ENCODE data around the gene GRAMD1A. TPM values are rescaled to one million over a fixed set of nuclear protein-coding genes. Genes with fewer than 3 reads are reported as not detected.

Gene GRAMD1A
- polyA plus RNA-seq, 1 of the 3 experiments (the other 2 are of a cell fraction) = 81.9 TPM

- H3F3A ChIP-seq (replicated peaks; ENCODE audit: insufficient read depth) = no peaks in the 10 kb centered on the region
Observed at GRCh38 chr19:34989298-34989697, 10.8 kb upstream of the GRAMD1A start.

More at GRCh38 chr19:34989298-34989697, 10.8 kb upstream of the GRAMD1A start:
- no peaks in the 10 kb centered on the region for H4K20me1 ChIP-seq (ENCODE audit: insufficient read depth)
- 63% methylated on average over 6 of the region's 6 CpGs for WGBS (ENCODE audit: low lambda C conversion rate)
- TF ChIP-seq MEF2A (IDR thresholded peaks at IDR 0.05; ENCODE audit: borderline replicate concordance, low read depth) (no peak), MAX (IDR thresholded peaks at IDR 0.05; ENCODE audit: low read depth) (no peak), TCF12 (IDR thresholded peaks at IDR 0.05) (no peak), SIN3A (IDR thresholded peaks at IDR 0.05; ENCODE audit: borderline replicate concordance, low read depth, low read length) (no peak), RCOR1 (IDR thresholded peaks at IDR 0.05; ENCODE audit: low read length) (no peak), TAF1 (IDR thresholded peaks at IDR 0.05; ENCODE audit: borderline replicate concordance, low read depth, low read length) (no peak), MXI1 (IDR thresholded peaks at IDR 0.05; ENCODE audit: low read depth, low read length) (no peak), FOSL2 (IDR thresholded peaks at IDR 0.05; ENCODE audit: borderline replicate concordance, low read depth) (no peak), ELF1 (IDR thresholded peaks at IDR 0.05) (no peak), EZH2phosphoT487 (IDR thresholded peaks at IDR 0.05; ENCODE audit: borderline replicate concordance, low read depth) (no peak), RXRA (IDR thresholded peaks at IDR 0.05; ENCODE audit: borderline replicate concordance, low read depth) (no peak), ZBTB33 (IDR thresholded peaks at IDR 0.05; ENCODE audit: borderline replicate concordance, low read depth) (no peak), CTCF (IDR thresholded peaks at IDR 0.05) (no peak)
- no peak overlapping the region for H2AFZ ChIP-seq (ENCODE audit: low read depth)
- no peak overlapping the region for H3K9ac ChIP-seq
- no peak overlapping the region for H3K4me3 ChIP-seq (ENCODE audit: low read depth in 2 of 2, low read length in 1 of 2)
- H3K4me2 ChIP-seq = no peak overlapping the region
- POLR2A ChIA-PET = no interaction called here
- no peaks in the 10 kb centered on the region for H3K9me2 ChIP-seq
- no peak for DNase-seq
- H3K4me1 ChIP-seq (ENCODE audit: control insufficient read depth in 1 of 2, insufficient read depth in 2 of 2, low read depth in 1 of 2, low read length in 1 of 2) = peaks cover 0 to 4% of the 10 kb centered on the region in 2 experiments; a peak in 1 of 4 replicates
- H3K9me3 ChIP-seq = no peaks in the 10 kb centered on the region
- no peaks in the 10 kb centered on the region for H3K79me2 ChIP-seq (ENCODE audit: insufficient read depth)
- CTCF ChIA-PET = interaction anchor here (0.8 to 6.3 kb wide), 3 partner anchors 17 to 55 kb away, joined by 3 to 24 read pairs (median 4); no protein-coding TSS in a partner anchor
- H3K27ac ChIP-seq (ENCODE audit: low read depth in 2 of 2, low read length in 1 of 2) = no peak overlapping the region
- H3K27me3 ChIP-seq (ENCODE audit: insufficient read depth) = no peaks in the 10 kb centered on the region
- no peaks in the 10 kb centered on the region for H3K36me3 ChIP-seq (replicated peaks in 1 of 2; ENCODE audit: control insufficient read depth in 1 of 2, insufficient read depth in 2 of 2, low read length in 1 of 2)

Data from SK-N-SH (cell line).